Measurements from ENCODE around the gene DOCK11.
"Not testable (repeated sequence)": the region's sequence is repeated elsewhere in the genome, so short reads cannot be mapped to it uniquely, and the experiment has no call there.

Gene DOCK11

DNA sequence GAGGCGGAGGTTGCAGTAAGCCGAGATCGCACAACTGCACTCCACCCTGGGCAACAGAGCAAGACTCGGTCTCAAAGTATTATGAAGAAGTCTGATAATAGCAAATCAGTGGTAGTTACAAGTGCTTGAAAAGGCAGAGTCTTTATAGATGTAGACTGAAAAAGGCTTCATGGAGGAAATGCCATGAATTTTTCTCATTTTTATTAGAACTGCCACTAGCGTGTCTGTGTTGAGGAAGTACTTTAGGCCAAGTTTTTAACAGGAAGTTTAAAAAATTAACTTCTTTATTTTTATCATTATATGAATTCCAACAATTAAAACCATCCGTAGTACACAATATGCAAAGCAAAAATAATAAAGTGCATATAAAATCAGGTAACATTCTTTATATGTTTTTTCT lies 199.0 kb downstream of the DOCK11 start:
- no peak for DNase-seq (ENCODE audit: low read depth in 2 of 2)

DNA sequence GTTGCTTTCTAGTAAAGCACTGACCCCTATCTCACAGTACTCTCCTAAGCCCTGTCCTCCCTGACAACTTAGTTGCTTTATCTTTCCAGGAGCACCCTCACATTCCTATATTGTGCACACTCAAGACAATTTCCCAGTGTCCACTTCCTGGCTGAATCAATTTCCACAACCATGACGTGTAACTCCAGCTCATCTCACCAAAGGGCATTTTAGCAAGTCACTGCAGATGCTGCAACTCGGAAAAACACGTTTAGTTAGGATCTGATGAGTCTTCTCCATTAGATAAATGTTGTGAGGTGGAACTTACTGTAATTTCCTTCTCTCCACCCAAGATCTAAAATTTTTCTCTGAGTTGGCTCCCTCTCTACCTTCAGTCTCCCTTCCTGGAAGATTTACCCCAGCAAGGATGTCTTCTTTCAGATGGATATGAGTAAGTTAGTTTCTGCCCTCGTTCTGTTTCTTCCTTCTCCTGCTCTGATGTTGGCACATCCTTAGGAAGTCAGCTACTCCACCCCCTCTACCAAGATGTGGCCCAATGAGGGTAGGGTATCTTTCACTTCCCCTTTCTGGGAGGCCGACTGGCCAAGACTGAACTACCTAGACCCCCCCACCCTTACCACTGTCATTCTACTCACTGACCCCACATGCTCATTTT lies 203.0 kb downstream of the DOCK11 start:
- DNase-seq (ENCODE audit: low read depth in 2 of 2), result no peak

DNA sequence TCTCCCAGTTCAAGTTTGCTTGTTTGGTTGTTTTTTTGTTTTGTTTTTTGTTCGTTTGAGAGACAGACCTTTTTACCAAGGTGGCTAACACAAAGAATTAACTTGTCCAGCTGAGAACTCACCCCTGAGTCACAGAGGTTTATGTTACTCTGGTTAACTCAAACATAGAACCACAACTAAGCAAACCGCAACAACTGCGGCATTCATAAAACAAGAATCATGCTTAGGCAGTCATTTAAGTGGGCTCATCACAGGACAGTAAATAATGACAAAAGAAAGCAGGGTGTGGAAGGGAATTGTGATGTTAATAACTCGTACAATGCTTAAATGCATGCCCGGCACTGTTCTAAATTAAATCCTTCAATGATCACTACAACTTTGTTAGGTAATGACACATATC lies 207.1 kb downstream of the DOCK11 start:
- no peak for DNase-seq (ENCODE audit: low read depth in 2 of 2)

DNA sequence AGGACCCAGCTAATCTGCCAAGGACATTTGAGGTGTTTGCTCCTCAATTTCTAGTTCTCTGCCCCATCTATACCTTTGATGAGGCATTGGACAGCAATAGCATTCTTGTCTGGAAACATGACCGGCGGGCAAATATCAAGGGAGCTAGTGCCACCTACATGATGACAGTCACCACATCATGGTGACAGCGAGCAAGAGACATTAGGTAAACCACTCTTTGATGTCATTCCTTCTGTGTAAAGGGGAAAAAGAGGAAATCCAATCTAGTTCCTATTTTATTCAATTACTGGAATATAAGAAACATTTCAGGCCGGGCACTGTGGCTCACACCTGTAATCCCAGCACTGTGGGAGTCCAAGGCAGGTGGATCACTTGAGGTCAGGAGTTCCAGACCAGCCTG lies 211.1 kb downstream of the DOCK11 start:
- DNase-seq (ENCODE audit: low read depth in 2 of 2), result no peak

DNA sequence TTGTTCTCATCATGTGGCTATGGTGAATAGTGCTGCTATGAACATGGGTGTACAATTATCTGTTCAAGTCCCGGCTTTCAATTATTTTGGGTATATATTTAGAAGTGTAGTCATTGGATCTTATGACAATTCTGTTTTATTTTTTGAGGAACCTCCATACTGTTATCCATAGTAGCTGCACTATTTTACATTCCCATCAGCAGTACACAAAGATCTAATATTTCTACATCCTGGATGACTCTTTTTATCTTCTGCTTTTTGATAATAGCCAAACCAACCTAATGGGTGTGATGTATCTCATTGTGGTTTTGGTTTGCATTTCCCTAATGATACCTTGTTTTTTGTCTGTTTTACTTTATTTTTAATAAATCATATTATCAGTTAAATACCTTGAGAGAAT lies 218.9 kb downstream of the DOCK11 start:
- DNase-seq (ENCODE audit: low read depth in 2 of 2), result no peak

DNA sequence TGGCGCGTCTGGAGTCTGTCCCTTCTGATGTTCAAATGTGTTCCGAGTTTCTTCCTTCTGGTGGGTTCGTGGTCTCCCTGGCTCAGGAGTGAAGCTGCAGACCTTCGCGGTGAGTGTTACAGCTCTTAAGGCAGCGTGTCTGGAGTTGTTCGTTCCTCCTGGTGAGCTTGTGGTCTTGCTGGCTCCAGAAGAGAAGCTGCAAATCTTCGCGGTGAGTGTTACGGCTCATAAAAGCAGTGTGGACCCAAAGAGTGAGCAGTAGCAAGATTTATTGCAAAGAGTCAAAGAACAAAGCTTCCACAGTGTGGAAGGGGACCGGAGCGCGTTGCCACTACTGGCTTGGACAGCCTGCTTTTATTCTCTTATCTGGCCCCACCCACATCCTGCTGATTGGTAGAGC lies 220.3 kb downstream of the DOCK11 start:
- DNase-seq (ENCODE audit: low read depth in 2 of 2), result not testable (repeated sequence)

DNA sequence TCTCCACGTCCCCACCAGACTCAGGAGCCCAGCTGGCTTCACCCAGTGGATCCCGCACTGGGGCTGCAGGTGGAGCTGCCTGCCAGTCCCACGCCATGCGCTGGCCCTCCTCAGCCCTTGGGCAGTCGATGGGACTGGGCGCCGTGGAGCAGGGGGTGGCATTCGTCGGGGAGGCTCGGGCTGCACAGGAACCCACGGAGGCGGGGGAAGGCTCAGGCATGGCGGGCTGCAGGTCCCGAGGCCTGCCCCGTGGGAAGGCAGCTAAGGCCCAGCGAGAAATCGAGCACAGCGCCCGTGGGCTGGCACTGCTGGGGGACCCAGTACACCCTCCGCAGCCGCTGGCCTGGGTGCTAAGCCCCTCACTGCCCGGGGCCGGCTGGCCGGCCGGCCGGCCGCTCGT lies 221.2 kb downstream of the DOCK11 start:
- not testable (repeated sequence) for DNase-seq (ENCODE audit: low read depth in 2 of 2)

DNA sequence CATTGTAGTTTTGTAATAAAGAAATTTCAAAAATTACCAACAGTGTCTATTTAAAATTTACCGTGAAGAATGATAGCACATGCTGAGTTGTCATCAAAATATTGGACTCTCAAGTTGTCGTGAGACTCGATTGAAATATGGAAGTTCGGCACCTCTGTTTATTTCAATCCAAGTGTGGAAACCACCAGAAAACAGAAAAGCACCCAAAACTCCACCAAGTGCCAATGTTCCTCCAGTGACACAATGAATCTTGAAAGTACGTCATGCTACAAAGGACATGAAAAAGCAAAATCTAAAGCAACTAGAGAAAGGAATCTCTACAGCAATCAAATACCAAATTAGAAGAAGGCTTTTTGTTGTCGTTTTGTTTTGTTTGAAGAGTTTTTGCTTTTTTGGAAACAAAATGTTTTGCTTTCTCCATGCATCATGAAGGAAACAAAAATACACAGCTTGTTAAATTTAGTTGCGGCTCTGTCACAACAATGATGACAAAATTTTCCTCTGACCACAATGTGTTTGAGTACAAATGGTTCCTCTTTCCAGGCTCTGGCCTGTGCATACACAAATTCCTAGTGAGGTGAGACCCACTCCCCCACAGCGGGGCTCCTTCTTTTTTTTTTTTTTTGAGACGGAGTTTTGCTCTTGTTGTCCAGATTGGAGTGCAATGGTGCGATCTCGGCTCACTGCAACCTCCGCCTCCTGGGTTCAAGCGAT lies 222.2 kb downstream of the DOCK11 start:
- DNase-seq (ENCODE audit: low read depth in 2 of 2), result no peak

DNA sequence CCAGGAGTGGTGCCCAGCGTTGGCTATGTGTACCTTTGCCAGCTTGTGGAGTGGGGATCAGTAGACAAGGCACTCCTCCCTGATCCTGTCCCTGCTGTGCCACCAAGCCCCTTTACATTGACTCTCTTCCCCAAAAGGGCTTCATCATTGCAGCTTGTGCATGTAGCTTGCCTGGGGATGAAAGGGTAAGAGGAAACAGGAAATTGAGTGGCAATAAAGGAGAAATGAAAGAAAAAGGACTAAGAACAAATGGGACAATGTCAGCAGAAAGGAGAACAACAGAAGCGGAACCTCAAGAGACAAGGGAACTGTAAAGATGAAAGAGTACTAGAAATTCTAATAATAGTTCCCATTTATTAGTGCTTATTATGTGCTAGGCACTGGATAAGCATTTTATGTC lies 223.1 kb downstream of the DOCK11 start:
- no peak for DNase-seq (ENCODE audit: low read depth in 2 of 2)

DNA sequence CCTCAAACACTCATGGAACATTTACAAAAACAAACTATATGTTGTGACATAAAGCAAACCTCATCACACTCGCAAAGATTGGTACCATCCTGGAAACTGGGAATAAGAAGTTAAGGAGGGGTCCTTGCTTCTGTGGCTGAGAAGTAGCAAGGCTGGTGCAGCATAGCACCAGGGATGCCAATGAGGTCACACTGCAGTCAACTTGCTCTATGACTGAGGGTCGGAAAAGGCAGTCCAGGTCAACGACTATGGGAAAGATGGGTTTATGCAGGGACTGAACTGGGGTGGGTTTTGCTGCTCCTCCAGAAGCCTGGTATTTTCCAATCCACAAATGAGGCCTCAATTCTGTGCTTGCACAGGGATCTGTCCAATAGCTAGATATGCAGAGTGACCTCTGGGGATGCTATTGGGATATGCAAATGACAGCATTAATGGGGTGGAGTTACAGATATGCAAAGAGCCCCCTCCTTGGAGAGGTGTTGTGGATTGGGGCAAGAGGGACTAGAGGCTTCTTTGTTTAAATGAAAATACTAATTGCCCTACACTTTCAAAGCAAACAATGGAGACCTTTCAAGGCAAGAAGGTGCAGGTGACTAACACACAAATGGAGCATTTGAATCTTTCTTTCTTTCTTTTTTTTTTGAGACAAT lies 224.6 kb downstream of the DOCK11 start:
- no peak for DNase-seq (ENCODE audit: low read depth in 2 of 2)

DNA sequence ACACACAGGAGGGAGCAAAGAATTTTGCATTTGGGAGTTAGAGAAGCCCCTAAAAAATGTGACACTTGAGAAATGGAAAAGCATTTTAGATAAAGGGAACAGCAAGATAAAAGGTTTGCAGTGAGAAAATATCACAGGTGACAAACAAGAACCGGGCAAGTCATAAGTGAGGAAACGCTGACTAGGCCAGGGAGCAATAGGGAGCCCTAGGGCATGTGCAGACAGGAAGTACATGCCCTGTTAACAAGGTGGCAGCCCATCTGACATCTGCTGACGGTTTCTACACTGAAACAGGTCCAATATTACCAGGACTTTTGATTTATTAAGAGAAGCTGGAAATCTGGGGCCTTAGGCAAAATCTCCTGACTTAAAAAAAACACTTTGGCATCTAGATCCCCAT lies 227.8 kb downstream of the DOCK11 start:
- no peak for DNase-seq (ENCODE audit: low read depth in 2 of 2)

DNA sequence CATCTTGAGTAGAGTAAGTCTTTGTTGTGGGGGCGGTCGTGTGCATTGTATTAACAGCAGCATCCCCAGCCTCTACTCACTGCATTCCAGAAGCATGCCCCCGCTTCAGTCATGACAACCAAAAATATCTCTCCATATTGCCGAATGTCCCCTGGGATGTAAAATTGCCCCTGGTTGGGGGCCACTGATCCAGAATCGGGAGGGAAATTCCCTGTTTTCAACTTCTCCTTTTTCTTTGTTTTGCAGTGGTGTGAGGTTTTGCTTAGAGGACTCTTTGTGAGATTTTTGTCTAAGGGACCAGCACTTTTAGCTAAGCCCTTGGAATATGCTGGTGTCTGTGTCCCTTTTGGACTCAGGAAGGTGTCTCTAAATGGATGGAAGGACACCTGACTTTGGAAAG lies 228.8 kb downstream of the DOCK11 start:
- no peak for DNase-seq (ENCODE audit: low read depth in 2 of 2)

DNA sequence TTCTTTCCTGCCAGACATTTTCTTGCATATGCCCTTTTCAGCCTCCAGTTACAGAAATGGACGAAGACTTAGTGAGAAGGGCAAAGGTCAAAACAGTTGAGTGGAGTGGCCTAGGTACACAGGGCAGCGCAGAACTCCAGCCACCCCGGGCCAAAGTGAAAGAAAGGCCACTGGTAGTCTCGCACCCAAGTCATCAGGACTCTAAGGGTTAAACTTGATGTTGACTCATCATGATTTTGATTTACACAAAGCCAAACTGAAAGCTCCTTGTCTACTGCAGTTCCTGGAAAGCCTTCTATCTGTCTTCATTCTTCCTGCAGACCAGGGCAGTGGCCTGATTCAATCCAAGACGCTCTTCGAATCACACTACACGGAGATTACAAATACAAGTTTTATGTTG lies 229.2 kb downstream of the DOCK11 start:
- no peak for DNase-seq (ENCODE audit: low read depth in 2 of 2)

DNA sequence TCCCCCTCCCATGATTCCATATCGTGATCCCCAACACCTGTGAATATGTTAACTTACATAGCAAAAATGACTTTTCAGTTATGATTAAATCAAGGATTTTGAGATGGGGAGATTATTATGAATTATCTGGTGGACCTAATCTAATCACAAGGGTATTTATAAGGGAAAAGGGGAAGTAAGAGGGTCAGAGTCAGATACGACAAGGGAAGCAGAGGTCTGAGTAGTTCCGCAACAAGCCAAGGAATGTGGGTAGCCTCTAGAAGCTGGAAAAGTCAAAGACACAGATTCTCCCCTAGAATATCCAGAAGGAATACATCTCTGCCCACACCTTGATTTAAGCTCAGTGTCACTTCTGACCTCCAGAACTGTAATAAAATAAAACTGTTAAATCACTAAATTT lies 230.8 kb downstream of the DOCK11 start:
- no peak for DNase-seq (ENCODE audit: low read depth in 2 of 2)

DNA sequence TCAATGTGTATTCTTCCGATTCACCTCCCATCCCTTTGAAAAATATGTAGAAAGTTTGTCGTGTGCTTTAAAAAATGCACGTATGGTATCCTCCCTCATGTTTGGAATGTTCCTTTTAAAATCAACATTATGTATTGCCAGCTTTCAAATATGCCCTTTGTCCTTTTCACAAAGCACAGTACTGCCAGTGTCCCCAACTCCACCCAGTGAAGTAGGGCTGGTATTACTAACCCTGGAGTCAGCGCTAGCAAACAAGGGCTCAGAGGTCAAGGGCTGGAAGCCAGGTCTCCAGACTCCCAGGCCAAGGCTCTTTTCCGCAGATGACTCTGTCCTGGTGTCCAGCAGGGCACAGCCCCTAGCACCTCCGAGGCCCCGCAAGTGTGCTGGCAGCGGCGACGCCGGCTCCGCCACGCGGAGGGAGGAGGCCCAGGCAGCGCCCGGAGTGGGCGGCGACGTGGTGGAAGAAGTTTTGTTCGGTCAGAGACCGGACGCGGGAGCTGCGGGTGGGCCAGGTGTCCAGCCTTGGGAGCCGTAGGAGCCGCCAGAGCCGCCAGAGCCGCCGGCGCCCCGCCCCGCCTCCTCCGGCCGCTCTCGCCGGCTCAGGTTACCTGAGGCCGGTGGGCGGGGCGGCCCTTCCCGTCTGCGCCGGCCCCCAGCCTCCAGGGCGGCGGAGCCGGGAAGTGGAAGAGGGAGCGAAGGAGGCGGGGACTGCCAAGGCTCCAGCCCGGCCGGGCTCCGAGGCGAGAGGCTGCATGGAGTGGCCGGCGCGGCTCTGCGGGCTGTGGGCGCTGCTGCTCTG lies 231.5 kb downstream of the DOCK11 start, which contains the start of gene IL13RA1:
Gene IL13RA1, plus strand, starts transcription at position 720 of the 799 bp plus-strand sequence. Its CDS starts 33 bp downstream, at position 753.
- DNase-seq (ENCODE audit: low read depth in 2 of 2), result no peak

DNA sequence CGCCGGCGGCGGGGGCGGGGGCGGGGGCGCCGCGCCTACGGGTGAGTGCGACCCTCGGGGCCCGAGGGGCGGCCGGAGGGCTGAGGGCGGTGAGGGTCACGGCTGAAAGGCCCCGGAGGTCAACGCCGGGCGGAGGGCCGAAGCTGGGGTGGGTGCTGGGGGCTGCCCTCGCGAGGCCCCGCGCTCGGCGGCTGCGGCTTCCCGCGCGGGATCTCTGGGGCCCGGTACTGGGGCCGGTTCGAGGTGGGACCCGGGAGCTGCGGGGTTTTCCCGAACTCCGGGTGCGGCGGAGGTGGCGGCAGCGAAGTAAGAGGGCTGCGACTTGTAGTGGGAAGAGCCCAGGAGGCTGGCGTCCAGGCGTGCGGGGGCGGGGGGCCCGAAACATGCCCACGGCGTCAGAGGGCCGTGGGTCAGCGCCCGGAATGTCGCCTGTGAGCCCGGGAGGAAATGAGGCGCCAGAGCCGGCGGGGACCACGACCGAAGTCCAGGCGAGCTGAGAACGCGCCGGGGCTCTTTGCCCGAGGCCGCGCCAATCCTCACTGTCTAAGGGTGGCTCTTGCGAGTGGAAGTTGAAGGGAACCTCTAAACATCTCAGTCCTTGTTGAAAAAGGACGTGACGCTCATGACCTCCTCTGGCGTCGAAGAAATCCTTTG lies 232.2 kb downstream of the DOCK11 start:
- DNase-seq (ENCODE audit: low read depth in 2 of 2), result no peak

DNA sequence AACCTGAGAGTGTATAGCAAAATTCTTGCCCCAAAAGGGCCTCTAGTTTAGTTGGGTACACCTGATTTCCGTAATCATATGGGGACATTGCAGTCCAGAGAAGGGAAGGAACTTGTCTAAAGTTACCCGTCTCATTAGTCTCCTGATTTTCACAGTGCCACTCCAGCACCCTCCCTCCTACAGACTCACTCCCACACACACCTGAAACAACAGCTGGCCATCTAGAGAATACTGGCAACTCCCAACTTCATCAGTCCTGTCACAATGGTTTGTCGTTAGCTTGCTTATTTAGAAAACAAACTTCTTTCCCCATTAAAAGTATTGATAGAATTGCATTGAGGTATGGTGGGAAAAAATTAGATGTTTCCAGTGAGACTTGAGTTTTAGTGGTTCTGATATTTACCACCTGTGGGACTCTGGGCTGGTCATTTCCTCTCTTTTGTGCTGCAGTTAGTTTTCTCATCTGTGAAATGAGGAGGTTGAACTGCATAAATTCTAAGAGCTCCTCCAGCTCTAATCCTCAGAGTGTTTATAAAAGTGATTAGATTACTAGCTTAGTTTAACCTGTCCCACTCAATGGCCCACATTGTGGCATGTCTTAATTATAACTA lies 233.5 kb downstream of the DOCK11 start:
- DNase-seq (ENCODE audit: low read depth in 2 of 2), result no peak

DNA sequence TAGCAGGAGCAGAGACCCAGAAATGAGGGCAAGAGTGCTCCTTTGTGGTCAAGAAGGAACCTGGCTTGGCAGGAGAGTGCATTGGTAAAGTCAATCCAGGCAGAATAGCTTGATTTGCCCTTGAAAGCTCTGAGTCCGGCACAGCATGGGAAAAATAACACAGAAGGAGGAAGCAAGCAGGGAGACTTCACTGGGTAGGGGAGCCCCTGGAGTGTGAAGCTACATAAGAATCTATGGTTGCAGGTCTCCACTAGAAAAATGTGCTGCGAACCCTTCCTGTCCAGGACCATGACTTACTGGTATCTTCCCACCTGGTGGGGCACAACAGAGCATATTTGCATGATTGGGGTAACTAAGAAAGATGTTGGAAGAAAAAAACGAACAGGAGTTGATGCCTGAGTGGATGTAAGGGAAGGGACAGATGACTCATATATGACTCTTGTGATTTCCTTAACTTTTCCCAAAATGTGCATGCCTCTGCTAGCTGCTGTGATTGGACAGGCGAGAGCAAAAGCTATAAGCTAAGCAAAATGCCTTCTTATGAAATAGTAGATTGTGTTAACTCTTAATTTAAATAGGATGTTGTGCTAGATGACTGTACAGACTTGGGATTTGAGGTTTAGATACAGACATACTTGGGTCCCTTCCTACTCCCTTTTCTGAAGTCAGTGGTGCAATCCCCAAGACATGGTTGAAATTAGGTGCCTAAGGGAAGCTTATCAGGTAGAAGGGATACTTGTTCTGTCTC lies 235.1 kb downstream of the DOCK11 start:
- no peak for DNase-seq (ENCODE audit: low read depth in 2 of 2)

DNA sequence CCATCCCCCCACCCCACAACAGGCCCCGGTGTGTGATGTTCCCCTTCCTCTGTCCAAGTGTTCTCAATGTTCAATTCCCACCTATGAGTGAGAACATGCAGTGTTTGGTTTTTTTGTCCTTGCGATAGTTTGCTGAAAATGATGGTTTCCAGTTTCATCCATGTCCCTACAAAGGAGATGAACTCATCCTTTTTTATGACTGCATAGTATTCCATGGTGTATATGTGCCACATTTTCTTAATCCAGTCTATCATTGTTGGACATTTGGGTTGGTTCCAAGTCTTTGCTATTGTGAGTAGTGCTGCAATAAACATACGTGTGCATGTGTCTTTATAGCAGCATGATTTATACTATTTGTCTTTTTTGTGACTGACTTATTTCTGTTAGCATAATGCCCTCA lies 236.9 kb downstream of the DOCK11 start:
- DNase-seq (ENCODE audit: low read depth in 2 of 2), result not testable (repeated sequence)

DNA sequence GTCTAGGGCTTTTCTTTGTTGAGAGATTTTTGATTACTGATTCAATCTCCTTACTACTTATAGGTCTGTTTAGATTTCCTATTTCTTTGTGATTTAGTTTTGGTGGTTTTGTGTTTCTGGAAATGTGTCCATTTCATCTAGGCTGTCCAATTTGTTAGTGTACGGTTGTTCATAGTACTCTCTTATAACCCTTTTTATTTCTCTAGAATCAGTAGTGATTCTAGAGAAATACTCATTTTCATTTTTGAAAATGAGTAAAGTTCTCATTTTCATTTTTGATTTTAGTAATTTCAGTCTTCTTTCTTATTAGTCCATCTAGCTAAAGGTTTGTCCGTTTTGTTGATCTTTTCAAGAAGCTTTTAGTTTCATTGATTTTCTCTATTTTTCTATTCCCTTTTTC lies 239.3 kb downstream of the DOCK11 start:
- DNase-seq (ENCODE audit: low read depth in 2 of 2), result no peak
